Endodermal cell (in vitro differentiated cells): ENCODE data around the gene SERPINA7. TPM values are rescaled to one million over a fixed set of nuclear protein-coding genes. Genes with fewer than 3 reads are reported as not detected.
"Not testable (repeated sequence)": the region's sequence is repeated elsewhere in the genome, so short reads cannot be mapped to it uniquely, and the experiment has no call there.

Experiments
- DNase-seq: peaks from one replicate; pipeline ENCODE4 v3.0.0-alpha.2; 2017
- H3K27ac ChIP-seq: 2 replicates; pipeline ENCODE4 v1.5.1; 2013; ENCODE audit warnings: mild to moderate bottlenecking, low read depth, low read length, moderate library complexity
- H3K27me3 ChIP-seq: 2 replicates; pipeline ENCODE4 v1.6.1; 2013; ENCODE audit warnings: mild to moderate bottlenecking, low read length, moderate library complexity; ENCODE audit not compliant: insufficient read depth, control insufficient read depth, poor library complexity, severe bottlenecking
- H3K36me3 ChIP-seq: 2 replicates; pipeline ENCODE4 v1.7.0; 2013; ENCODE audit warnings: mild to moderate bottlenecking, low read length, moderate library complexity; ENCODE audit not compliant: control insufficient read depth, insufficient read depth
- H3K4me1 ChIP-seq: one replicate; pipeline ENCODE4 v1.7.0; 2013; ENCODE audit warnings: low read length; ENCODE audit not compliant: control insufficient read depth, insufficient read depth
- H3K4me3 ChIP-seq: 2 replicates; pipeline ENCODE4 v1.5.1; 2013; ENCODE audit warnings: mild to moderate bottlenecking, low read length, moderate library complexity
- H3K9ac ChIP-seq: 2 replicates; pipeline ENCODE4 v1.6.1; 2013; ENCODE audit warnings: mild to moderate bottlenecking, low read length, moderate library complexity; ENCODE audit not compliant: poor library complexity, severe bottlenecking; ENCODE audit errors: extremely low read depth
- H3K9me3 ChIP-seq: 2 replicates; pipeline ENCODE4 v1.6.1; 2013; ENCODE audit warnings: mild to moderate bottlenecking, low read length, moderate library complexity; ENCODE audit not compliant: control insufficient read depth
- H3K27ac Mint-ChIP-seq: 2 replicates; pipeline ENCODE4 v1.8.0; 2020; ENCODE audit warnings: mixed read lengths
- H3K27me3 Mint-ChIP-seq: 2 replicates; pipeline ENCODE4 v1.8.0; 2021; ENCODE audit warnings: mild to moderate bottlenecking, mixed read lengths; ENCODE audit not compliant: insufficient read depth
- H3K36me3 Mint-ChIP-seq: 2 replicates; pipeline ENCODE4 v1.8.0; 2020; ENCODE audit warnings: low read depth, mixed read lengths
- H3K4me1 Mint-ChIP-seq: 2 replicates; pipeline ENCODE4 v1.8.0; 2020; ENCODE audit warnings: mixed read lengths
- H3K4me3 Mint-ChIP-seq: 2 replicates; pipeline ENCODE4 v1.8.0; 2020; ENCODE audit warnings: mild to moderate bottlenecking, moderate library complexity, mixed read lengths
- H3K9me3 Mint-ChIP-seq: 2 replicates; pipeline ENCODE4 v1.8.0; 2020; ENCODE audit warnings: mild to moderate bottlenecking, mixed read lengths
- WGBS, 2 experiments: methylation state at CpG; one replicate each; pipeline versions ENCODE4 v1.1.5 to v1.1.7; 2013; ENCODE audit warnings: missing lambda C conversion rate in 2 of 2, mixed read lengths in 1 of 2; ENCODE audit not compliant: insufficient coverage in 1 of 2, insufficient read length in 1 of 2; 5-methylcytosine and 5-hydroxymethylcytosine counted together
- total RNA-seq, 2 donors: library from RNA; stranded (reverse); fragmentation: NEBNext Ultra II Directional in 1 of 2; extraction: Animal tissue kit (Norgen Biotek cat#: 25700) in 1 of 2; gene quantifications; 2 replicates in 1 of 2; 3 replicates in 1 of 2; pipeline ENCODE4 v1.2.1, GENCODE V29; 2021
- TF ChIP-seq, protein P1 (sequence below): fragments of 200-600 bp; sonication (generic); conservative IDR thresholded peaks from 2 replicates; pipeline ENCODE4 v1.5.0; 2021; ENCODE audit warnings: antibody characterized with exemption, mild to moderate bottlenecking

The SERPINA7 gene
- total RNA-seq, 2 donors from 2014 or later: not detected

DNA sequence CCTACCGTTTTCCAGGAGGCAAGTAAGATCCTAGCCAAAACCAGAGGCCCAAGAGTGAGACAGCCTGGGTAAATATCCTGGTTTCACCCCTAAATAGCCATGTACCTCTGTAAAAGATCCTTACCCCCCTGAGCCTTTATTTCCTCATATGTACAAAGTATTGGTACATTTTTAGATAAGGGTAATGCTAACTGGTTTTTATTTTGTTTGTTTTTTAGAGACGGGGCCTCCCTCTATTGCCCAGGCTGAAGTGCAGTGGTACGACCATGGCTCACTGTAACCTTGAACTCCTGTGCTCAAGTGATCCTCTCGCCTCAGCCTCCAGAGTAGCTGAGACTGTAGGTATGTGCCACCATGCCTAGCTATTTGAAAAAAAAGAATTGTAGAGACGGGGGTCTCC lies 29.4 kb downstream of the SERPINA7 start:
- H3K36me3 ChIP-seq: no peaks in the 10 kb centered on the region
- no peak overlapping the region for H3K27ac Mint-ChIP-seq
- no peaks in the 10 kb centered on the region for H3K36me3 Mint-ChIP-seq
- TF ChIP-seq, protein P1, sequence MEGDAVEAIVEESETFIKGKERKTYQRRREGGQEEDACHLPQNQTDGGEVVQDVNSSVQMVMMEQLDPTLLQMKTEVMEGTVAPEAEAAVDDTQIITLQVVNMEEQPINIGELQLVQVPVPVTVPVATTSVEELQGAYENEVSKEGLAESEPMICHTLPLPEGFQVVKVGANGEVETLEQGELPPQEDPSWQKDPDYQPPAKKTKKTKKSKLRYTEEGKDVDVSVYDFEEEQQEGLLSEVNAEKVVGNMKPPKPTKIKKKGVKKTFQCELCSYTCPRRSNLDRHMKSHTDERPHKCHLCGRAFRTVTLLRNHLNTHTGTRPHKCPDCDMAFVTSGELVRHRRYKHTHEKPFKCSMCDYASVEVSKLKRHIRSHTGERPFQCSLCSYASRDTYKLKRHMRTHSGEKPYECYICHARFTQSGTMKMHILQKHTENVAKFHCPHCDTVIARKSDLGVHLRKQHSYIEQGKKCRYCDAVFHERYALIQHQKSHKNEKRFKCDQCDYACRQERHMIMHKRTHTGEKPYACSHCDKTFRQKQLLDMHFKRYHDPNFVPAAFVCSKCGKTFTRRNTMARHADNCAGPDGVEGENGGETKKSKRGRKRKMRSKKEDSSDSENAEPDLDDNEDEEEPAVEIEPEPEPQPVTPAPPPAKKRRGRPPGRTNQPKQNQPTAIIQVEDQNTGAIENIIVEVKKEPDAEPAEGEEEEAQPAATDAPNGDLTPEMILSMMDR: no peak
- no peak overlapping the region for H3K4me3 Mint-ChIP-seq
- no peaks in the 10 kb centered on the region for H3K4me1 Mint-ChIP-seq
- no peaks in the 10 kb centered on the region for H3K4me1 ChIP-seq
- peaks cover 92% of the 10 kb centered on the region for H3K9me3 Mint-ChIP-seq
- H3K9ac ChIP-seq: no peak overlapping the region
- WGBS, 2 experiments: 76 to 100% methylated on average over 1 to 5 of the region's 5 CpGs
- H3K27me3 ChIP-seq: no peaks in the 10 kb centered on the region
- no peak overlapping the region for H3K4me3 ChIP-seq
- H3K27me3 Mint-ChIP-seq: no peaks in the 10 kb centered on the region
- no peaks in the 10 kb centered on the region for H3K9me3 ChIP-seq
- H3K27ac ChIP-seq: no peak overlapping the region
- DNase-seq: no peak

DNA sequence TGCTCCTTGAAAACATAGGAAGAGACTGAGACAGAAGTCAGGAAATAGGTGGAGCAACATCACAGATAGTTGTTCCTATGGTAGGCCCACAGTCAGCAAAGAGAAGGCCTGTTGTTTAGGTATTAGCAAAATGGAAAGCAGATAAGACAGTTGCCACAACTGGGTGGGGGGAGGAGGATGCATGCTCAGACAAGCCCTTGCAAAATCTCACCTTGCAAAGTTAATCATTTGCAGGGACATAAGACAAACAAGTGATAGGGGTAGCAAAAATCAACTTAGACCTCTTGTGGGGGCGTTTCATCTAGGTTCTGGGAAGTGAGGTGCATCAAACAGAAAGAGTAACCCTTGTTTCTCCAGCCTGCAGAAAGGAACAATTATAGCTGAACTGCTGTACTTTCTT lies 30.7 kb downstream of the SERPINA7 start:
- Mint-ChIP-seq H3K36me3 (no peaks in the 10 kb centered on the region), H3K27ac (no peak overlapping the region), H3K27me3 (no peaks in the 10 kb centered on the region)

DNA sequence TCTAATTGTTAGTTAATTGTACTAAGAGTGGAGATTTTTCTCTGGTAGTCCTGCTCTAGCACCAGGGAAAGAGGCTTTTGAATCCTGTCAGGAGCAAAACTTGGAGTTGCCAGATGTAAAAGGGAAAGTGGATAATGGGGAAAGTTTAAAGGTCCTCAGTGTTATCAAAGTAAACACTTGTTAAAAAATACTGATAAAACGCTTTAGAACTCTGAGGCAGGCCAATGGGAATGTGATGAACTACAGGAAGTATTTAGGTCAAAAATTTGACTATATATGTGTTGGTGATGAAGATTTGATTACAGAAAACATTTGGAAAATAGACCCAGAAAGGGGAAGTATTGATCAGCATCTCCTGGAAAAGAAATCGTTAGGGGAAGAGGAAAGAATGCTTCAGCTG lies 32.8 kb downstream of the SERPINA7 start:
- WGBS, 2 experiments: 71 to 83% methylated on average over 1 of the region's 2 CpGs
- H3K9me3 ChIP-seq: no peaks in the 10 kb centered on the region
- no peak overlapping the region for H3K27ac ChIP-seq
- Mint-ChIP-seq H3K4me3 (no peak overlapping the region), H3K27ac (no peak overlapping the region), H3K36me3 (no peaks in the 10 kb centered on the region), H3K27me3 (no peaks in the 10 kb centered on the region), H3K9me3 (peaks cover 88% of the 10 kb centered on the region), H3K4me1 (no peaks in the 10 kb centered on the region)
- TF ChIP-seq, protein P1: no peak
- H3K9ac ChIP-seq: no peak overlapping the region
- no peak for DNase-seq
- no peaks in the 10 kb centered on the region for H3K27me3 ChIP-seq
- H3K4me3 ChIP-seq: no peak overlapping the region
- no peaks in the 10 kb centered on the region for H3K36me3 ChIP-seq
- H3K4me1 ChIP-seq: no peaks in the 10 kb centered on the region

More for the DNA sequence above, 30.7 kb downstream of the SERPINA7 start:
- Histone ChIP-seq H3K9me3 (no peaks in the 10 kb centered on the region), H3K9ac (no peak overlapping the region), H3K4me1 (no peaks in the 10 kb centered on the region), H3K36me3 (no peaks in the 10 kb centered on the region), H3K4me3 (no peak overlapping the region), H3K27me3 (no peaks in the 10 kb centered on the region), H3K27ac (no peak overlapping the region)
- no peak for DNase-seq
- Mint-ChIP-seq H3K9me3 (peaks cover 89% of the 10 kb centered on the region), H3K4me3 (no peak overlapping the region), H3K4me1 (no peaks in the 10 kb centered on the region)
- TF ChIP-seq, protein P1: no peak
- WGBS, 2 experiments: 50 to 86% methylated on average over 1 of the region's 1 CpG

DNA sequence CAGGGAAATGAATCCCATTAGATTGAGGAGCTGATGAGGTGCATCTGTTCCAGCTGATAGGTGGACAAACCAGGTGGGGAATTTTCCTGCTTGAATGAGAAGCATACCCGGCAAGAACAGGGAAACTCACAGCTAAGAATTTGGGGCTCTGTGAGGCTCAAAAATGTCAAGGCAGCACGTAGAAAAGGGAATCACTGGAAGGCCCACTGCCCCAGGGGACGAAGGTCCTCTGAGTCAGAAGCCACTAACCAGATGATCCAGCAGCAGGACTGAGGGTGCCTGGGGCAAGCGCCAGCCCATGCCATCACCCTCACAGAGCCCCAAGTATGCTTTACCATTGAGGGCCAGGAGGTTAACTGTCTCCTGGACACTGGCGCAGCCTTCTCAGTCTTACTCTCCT lies 37.9 kb downstream of the SERPINA7 start:
- 77% methylated on average over 5 of the region's 5 CpGs; no CpG with 5 or more reads in 1 of the 2 experiments for WGBS, 2 experiments
- H3K9me3 Mint-ChIP-seq: peaks cover 89% of the 10 kb centered on the region
- H3K9ac ChIP-seq, H3K4me3 Mint-ChIP-seq, H3K27ac Mint-ChIP-seq, H3K36me3 Mint-ChIP-seq, H3K4me1 ChIP-seq, H3K27me3 Mint-ChIP-seq, H3K9me3 ChIP-seq, H3K36me3 ChIP-seq, H3K4me3 ChIP-seq, H3K27me3 ChIP-seq, H3K4me1 Mint-ChIP-seq, DNase-seq, H3K27ac ChIP-seq: not testable (repeated sequence)
